Measurements from ENCODE around the gene CDK4.
"Not testable (repeated sequence)": the region's sequence is repeated elsewhere in the genome, so short reads cannot be mapped to it uniquely, and the experiment has no call there.

Gene CDK4

DNA sequence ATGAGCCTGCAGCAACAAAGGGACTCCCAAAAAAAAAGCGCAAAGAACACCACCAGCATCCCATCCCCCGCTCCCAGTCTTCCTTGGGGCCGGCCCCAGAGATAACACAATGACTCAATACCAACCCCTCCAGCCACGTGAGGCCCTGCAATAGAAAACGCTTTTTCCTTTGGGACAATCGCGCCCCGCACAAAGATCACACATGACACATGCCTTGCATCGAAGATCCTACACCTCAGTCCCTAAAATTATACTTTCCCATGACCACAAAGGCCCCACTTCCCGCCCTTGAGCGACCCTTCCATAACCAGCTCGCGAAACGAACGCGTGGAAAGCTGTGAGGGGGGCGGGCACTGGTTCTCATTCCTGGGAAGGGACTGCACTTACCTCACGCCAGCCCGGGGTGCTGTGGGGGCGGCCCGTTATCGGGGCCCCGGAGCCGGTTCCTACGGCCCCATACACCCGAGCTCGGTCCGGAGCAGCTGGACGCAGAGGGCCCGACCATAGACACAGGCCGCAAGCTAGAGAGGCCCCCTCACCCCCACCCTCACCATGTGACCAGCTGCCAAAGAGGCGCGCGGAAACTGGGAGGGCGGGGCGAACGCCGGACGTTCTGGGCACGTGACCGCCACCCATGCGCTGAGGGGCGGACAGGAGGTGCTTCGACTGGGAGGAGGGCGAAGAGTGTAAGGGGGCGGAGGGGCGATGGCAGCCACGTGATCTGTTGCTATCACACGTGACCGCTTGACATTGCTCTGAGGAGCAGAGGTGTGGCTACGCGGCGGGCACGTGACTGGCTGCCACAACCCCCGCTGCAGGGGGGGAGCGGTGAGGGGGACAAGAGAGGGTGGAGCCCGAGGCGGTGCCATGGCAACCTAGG lies at the start of gene CDK4:
Gene CDK4, minus strand, starts transcription at position 523 of the 880 bp plus-strand sequence. CDS start 593 bp downstream, outside the sequence.
- peak; percentile 83 to 99 for DNase-seq

DNA sequence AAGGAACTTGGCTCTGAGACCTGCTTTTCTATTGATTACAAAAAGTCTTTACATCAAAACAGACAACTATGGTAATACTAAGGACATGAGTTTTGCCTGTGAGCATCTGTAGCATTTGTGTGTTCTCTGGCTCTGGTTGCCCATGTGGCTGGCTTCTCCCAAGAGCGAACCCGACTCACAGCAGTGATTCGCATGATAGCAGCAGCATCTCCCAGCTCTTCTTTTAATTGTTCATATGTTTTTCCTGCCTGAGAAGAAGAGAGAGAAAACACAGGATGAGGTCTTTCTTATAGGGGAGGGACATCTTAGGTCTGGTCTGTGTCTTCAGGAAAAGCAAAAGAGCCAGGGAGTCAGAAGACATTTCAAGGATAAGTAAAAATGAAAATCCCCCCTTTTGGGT lies 48.9 kb upstream of the CDK4 start:
- DNase-seq = no peak

DNA sequence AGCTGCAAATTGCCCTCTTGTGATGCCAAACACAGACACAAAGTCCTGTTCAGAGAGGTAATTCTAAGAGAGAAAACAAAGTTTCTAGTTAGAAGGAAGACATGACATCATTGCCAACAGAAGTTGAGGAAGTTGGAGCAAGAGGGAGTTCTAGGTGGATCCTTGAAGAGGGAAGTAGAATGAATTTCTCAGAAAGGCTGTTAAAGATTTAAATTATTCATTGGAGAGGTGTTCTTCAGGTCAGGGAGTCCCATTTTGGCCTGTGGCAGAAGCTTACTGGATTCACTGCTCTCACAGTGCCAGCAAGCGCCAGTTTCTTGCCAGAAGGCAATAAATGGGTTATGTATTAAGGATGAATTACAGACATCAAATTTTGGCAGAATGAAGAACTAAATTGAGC lies 45.8 kb upstream of the CDK4 start:
- peak in 1 of 2 donors; percentile 47 for DNase-seq

DNA sequence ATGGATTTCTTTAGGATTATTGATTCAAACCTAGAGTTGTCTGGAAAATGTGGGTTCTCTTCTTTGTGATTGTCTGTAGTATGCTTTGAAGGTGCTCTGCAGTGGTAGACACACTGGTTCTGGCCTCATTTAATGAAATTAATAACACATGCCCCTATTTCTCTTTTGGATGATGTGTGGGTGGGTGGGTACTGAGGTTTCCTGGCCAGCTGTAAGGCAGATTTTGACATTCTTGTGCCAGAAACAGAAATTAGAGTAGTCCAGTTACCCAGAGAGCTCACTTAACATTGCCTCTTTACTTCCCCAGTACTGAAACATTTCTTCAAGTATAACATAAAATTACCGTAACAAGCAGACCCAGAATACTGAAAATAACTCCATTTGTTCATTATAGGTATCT lies 44.9 kb upstream of the CDK4 start:
- no peak for DNase-seq

DNA sequence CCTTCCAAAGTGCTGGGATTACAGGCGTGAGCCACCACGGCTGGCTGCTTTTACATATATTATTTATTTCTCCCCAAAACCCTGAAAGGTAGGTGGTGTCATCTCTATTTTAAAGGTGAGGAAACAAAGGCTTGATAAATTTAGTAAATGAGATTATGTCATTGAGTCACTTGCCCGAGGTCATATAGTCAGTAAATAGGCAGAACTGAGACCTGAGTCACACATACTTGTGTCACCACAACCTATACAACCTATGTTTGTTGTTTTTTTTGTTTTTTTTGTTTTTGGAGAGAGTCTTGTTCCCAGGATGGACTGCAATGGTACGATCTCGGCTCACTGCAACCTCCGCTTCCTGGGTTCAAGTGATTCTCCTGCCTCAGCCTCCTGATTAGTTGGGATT lies 43.2 kb upstream of the CDK4 start:
- no peak for DNase-seq

DNA sequence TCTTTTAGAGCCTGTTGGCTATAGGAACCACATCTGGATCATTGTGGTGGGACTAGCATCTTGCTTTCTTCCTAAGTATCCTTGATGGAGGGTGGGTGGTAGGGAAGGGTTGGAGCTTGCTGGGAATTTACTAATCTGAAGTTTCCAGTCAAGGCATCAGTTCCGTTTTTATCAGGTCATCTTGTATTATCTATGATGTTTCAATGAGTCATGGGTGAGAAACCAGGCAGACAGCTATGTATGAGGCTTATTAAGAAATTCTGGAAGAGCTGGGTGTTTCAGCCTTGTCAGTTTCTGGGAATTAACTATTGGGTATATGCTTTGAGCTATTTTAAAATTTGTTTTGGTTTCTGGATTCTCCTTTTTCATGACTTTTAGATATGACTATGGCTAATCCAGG lies 41.8 kb upstream of the CDK4 start:
- DNase-seq = no peak

DNA sequence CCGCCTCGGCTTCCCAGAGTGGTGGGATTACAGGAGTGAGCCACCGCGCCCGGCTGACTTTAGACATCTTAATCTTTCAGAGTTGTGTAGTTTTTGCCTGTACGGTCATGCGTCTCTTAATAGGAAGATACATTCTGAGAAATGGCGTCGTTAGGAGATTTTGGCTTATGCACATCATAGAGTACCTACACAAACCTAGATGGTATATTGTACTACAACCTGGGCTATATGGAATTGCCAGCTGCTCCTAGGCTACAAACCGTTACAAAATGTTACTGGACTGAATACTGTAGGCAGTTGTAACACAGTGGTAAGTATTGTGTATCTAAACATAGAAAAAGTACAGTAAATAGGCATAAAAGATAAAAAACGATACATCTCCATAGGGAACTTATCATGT lies 31.8 kb upstream of the CDK4 start:
- no peak for DNase-seq

DNA sequence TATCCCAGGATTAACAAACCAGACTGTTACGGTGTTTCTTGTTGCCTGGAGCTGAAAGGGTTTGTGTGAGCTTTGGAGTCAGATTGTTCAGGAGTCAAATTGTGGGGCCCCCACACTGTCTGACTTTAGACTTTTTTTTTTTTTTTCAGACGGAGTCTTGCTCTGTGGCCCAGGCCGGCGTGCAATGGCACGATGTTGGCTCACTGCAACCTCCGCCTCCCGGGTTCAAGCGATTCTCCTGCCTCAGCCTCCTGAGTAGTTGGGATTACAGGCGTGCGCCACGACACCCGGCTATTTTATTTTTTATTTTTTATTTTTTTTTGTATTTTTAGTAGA lies 31.3 kb upstream of the CDK4 start:
- DNase-seq = no peak

DNA sequence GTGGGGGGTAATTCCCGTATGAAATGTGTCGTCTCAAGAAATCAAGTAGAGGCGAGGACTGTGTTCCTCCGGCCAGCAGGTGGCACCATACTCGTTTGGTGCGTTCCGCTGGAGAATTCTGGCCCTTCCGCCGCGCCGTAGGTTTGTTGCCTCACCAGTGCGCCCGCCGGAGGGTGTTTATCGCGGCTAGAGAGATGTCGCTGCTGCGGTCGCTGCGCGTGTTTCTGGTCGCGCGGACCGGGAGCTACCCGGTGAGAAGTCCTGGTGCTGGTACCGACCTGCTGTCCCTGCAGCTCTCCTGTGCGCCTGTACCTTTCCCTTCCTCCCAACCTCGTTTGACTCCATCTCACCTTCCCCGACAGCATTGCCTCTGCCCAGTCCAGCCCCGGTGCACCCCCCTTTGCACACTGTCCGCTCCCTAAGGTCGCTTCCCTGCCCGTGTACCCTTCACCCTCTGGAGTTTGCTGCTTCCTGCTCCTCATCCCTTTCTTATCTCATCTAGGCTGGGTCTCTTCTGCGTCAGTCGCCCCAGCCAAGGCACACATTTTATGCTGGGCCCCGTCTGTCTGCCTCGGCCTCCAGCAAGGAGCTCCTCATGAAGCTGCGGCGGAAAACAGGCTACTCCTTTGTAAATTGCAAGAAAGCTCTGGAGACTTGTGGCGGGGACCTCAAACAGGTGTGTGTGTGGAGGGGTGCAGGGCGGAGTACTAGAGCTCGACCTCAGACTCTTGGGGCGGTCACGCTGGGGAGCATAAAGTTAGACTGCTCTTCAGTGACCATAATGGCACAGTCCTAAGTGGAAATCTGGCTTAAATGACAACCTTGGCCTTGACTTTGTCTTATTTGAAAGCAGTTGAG lies 30.7 kb upstream of the CDK4 start, which contains the start of gene TSFM:
Gene TSFM, plus strand, starts transcription at position 180 of the 858 bp plus-strand sequence. Its CDS starts 15 bp downstream, at position 195.
- DNase-seq = peak; percentile 89 to 90

DNA sequence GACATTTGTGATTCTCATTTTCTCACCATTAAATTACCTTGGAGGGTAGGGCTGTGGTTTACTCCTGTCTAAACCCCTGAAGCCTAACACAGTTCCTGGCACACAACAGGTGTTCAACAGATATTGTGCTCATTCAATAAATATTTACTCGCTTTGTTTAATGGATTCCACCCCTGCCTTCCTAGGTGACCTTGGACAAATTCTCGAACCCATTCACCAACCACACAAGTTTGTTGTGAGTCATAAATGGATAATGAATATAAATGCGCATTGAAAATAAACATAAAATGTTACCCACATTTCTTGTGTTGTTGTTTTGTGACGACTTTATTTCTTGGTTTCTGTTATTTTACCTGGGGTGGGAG lies 30.1 kb upstream of the CDK4 start:
- no peak for DNase-seq

DNA sequence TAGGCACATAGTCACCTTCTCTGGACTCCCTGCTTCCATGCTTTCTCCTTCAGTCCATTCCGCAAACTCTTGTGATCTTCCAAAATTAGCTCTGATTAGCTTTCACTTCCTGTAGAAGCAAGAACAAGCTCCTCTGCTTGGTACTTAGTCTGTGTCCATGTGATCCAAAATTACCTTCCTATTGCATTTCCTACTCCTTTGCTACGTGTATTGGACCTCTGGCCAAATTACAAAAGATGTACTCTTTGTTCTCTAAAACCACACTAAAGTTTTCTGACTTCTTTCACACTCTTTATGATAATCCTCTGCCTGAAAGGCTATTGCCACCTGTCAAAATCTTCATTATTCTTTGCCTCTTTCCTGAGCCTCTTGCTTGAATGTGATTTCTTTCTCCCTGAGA lies 29.7 kb upstream of the CDK4 start:
- no peak for DNase-seq

DNA sequence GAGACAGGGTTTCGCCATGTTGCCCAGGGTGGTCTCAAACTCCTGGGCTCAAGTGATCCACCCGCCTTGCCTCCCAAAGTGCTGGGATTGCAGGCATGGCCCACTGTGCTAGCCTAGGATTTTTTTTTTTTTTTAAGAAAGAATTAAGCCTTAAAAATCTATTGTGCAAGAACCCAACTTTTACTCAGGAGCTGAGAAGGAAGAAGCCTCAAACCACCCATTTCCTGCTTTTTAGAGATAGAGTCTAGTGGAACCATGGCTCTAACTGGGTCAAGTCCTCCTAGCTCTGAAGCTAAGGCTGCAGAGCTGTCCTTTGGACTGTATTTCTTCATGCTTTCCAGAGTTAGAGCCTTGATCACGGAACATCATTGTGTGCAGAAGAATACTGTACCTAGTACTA lies 29.1 kb upstream of the CDK4 start:
- DNase-seq = no peak

DNA sequence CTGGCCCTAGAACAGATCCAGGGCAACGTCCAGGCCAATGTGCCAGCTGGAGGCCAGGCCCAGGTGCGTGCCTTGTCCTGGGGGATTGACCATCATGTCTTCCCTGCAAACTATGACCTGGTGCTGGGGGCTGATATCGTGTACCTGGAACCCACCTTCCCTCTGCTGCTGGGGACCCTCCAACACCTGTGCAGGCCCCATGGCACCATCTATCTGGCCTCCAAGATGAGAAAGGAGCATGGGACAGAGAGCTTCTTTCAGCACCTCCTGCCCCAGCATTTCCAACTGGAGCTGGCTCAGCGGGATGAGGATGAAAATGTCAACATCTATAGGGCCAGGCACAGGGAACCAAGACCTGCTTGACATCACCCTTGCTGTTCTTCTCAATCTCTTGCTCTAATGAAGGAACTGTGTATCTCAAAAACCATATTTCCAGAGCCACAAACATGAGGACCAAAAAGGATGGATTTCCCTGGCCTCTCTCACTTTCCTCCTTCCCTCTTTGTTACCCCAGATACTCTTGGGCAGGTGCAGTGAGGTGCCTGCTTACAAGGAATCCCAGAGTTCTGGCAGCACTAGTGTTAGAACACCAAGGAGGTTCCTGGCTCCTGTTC lies 28.3 kb upstream of the CDK4 start:
- DNase-seq = no peak

DNA sequence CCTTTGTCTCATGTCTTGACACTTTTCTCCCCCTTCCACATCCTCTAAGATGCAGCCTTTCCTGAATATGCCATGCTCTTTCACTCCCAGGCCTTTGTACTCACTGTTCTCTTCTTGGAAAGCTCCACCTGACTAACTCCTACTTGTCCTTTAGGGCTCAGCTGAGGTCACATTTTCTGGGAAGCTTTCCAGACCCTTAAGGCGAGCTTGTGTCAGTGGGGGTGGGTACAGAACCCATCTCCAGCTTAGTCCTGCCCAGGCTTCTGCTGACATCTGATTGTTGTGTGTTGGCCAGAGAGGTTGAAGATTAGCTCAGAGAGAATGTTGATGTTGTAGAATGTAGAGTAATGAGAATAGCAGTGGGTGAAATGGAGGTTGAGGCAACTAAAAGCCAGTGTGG lies 27.6 kb upstream of the CDK4 start:
- DNase-seq = no peak

DNA sequence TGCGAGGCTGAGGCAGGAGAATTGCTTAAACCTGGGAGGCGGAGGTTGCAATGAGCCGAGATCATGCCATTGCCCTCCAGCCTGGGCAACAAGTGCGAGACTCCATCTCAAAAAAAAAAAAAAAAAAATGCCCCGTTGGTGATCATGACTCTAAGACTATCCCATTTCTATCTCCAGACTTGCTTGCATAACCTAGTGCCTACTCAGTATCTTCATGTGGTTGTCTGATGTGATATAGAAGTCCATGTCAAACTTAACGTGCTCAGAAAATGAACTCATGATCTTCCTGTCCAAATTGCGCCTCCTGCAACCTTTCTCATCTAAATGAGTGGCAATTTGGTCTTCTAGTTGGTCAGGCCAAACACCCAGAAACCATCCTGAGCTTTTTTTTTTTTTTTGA lies 25.8 kb upstream of the CDK4 start:
- no peak for DNase-seq

DNA sequence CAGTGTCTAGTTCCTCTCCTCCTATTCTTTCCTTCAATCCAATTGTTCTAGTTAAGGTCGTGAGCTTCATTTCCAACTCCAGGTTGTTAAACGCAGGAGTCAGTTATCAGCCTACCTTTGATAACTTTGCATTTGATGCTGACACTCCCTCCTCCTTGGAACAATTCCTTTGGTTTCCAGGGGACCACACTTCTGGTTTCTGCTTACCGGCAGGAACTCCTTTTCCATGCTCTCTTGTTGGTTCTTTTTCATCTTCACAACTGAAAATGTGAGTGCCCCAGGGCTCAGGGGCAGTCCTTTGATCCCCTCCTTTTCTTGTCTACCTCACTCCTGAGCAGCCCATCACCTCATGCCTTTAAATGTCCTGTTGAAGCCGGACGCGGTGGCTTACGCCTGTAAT lies 25.3 kb upstream of the CDK4 start:
- no peak for DNase-seq

DNA sequence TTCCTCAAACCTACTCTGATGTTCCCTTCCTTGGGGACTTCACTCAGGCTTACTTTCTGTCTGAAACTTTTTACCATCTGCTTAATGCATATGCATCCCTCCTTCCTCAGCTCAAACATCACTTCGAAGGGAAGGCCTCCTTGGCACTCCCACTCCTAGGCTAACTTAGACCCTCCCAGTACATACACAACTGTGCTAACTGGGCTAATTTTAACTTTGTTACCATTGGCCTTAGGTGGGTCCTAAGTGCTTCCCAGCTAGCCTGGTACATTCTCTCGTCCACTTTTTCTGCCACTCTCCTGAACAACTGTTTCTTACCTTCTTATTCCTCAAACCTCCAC lies 24.1 kb upstream of the CDK4 start:
- no peak for DNase-seq

DNA sequence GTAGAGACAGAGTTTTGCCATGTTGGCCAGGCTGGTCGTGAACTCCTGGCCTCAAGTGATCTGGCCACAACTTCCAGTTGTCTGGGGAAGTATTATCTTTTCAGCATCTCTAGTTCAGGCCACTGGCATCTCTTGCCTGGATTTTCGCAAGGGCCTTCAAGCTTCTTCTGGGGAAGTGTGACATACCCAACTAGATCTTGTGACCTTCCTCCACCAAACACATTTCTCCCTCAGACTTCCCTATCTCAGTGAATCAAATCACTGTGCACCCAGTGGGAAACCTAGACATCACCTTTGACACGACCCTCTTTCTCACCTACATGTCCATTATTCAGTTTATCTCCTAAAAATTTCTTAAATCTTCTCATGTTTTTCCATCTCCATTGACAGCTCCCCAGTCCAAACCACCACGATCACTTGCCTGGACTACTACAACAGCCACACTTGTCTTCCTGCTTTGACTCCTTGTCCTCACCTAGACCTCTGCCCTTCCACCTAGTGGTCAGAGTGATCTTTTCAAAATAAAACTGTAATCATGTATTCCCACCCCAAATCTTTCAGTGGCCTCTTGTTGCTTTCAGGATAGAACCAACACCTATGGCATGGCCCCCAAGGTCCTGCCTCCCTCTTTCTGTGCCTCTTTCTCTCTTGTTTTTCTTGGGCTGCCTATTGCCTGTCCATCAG lies 23.6 kb upstream of the CDK4 start:
- DNase-seq = no peak

DNA sequence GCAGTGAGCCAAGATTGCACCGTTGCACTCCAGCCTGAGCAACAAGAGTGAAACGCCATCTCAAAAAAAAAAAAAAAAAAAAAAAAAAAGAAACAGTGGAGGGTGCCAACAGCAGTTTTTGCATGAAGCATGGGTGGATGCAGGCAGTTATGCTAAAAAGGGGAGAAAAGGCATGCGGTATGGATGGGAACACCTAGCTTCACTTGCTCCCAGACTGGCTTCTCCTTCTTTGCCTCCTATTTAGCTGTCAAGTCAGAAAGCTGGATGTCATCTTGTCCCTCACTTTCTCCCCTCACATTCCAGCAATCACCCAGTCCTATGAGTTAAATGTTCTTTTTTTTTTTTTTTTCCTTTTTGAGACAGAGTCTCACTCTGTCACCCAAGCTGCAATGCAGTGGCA lies 22.9 kb upstream of the CDK4 start:
- no peak for DNase-seq

DNA sequence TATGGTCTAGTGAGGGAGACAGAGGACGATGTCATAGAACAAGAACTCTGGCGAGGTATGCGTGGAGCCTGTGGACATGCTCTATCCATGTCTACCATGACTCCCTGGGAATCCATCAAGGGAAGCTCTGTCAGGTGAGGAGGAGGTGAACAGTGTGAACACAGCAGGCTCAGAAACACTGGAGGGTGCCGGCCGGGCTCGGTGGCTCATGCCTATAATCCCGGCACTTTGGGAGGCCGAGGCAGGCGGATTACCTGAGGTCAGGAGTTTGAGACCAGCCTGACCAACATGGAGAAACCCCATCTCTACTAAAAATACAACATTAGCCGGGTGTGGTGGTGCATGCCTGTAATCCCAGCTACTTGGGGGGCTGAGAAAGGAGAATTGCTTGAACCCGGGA lies 22.5 kb upstream of the CDK4 start:
- not testable (repeated sequence) for DNase-seq

DNA sequence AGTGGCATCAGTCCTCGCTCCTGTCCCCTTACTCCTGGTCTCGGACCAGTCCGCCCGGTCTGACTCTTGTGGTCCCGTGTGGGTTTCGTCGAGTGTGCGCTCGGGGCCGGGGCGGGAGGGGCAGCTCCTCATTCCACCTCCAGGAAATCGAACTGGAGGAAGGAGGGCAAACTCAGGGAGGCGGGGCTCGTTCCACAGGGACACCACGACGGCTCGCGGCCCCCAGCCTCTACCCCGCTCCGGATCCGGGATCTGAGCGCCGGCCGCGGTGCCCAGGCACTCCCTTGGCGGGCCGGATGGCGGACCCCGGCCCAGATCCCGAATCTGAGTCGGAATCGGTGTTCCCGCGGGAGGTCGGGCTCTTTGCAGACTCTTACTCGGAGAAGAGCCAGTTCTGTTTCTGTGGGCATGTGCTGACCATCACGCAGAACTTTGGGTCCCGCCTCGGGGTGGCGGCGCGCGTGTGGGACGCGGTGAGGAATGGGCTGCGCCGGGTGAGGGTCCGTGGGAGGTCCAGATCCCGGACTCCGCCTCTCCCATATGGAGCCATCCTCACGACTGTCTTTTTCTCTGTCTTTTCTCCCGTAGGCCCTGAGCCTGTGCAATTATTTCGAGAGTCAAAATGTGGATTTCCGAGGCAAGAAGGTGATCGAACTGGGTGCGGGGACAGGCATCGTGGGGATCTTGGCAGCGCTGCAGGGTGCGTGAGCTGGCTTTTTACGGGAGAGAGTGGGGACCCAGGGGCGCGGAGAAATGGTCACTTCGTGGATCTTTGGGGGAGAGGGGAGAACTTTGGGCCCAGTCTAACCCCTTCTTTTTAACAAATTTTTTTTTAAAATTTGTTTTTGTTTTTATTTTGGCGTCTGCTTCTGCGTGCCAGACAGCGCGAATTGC lies 20.6 kb upstream of the CDK4 start, which contains the start of gene EEF1AKMT3:
Gene EEF1AKMT3, plus strand, starts transcription at position 186 of the 894 bp plus-strand sequence. Its CDS starts 111 bp downstream, at position 297.
- no peak for DNase-seq

DNA sequence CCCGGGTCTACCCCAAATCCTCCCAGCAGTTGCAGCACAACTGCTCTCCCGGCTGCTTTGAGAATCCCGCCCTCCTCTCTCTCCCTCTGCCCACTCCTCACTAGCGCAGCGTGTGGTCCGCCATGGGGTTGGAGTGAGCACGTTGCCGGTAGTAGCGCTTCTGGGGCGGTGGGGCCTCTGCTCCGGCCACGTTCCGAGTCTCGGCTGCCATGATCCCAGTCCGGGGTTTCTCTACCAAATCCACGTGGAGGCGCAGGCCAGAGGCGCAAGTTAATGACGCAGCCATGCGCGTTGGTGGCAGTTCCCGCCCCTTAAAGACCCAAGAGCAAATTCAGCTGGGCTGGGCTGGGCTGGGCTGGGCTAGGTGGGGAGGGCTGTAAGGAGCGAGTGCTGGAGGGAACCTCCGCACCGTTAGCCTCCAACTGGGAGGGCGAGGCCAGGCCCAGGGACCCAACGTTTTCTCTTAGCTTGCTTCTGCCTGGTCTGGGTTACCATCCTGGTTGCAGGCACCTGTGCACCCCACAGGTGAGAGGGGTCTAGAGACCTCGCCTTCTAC lies 19.8 kb upstream of the CDK4 start, which contains the start of gene METTL1:
Gene METTL1, minus strand, starts transcription at position 233 of the 556 bp plus-strand sequence. Its CDS starts 22 bp downstream, at position 211.
- DNase-seq = peak; percentile 75 to 81

All from bone marrow (tissue), 2 donors.